ENCODE measurements around the gene NR3C2.

Gene NR3C2

DNA sequence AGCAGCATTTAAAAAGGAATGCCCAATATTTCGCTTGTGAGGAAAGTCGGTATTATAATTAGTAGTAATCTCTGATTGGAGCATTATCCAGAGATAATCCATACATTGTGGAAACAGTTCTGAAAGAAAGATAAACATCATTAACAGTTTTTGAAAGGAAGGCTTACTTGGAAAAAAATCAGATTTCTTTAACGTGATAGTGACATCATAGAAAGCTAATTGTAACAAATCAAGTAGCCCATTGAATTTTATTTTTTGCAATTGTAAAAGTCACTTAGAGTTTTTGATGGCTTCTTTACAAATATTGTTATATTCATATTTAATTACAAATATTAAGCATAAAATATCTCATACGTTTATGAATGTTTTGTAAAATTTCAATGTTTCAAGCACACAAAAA lies 11.6 kb upstream of the NR3C2 start:
- DNase-seq = no peak
- H3K9me3 ChIP-seq (replicated peaks; ENCODE audit: insufficient read depth, low read length) = no peaks in the 10 kb centered on the region
- H3K27ac ChIP-seq (ENCODE audit: low read length) = no peak overlapping the region
- no peak overlapping the region for H3K4me2 ChIP-seq (ENCODE audit: low read depth, low read length)
- H3K79me2 ChIP-seq (ENCODE audit: low read length) = no peaks in the 10 kb centered on the region
- no peaks in the 10 kb centered on the region for H3K4me1 ChIP-seq (ENCODE audit: low read length)
- no peaks in the 10 kb centered on the region for H4K20me1 ChIP-seq (ENCODE audit: insufficient read depth, low read length)
- no peaks in the 10 kb centered on the region; the same call in 1 of the 2 replicates for H3K9me2 ChIP-seq (replicated peaks; ENCODE audit: insufficient read depth, low read length)
- H3K36me3 ChIP-seq (replicated peaks; ENCODE audit: insufficient read depth, low read length) = no peaks in the 10 kb centered on the region
- no peak overlapping the region for H2AFZ ChIP-seq (ENCODE audit: low read length)
- no peaks in the 10 kb centered on the region for H3K27me3 ChIP-seq (replicated peaks; ENCODE audit: insufficient read depth, low read length)
- no peaks in the 10 kb centered on the region for H3F3A ChIP-seq (ENCODE audit: insufficient read depth, low read length)
- H3K4me3 ChIP-seq (ENCODE audit: low read length) = no peak overlapping the region
- no peak overlapping the region for H3K9ac ChIP-seq (ENCODE audit: low read length)
- TF ChIP-seq, protein P1, sequence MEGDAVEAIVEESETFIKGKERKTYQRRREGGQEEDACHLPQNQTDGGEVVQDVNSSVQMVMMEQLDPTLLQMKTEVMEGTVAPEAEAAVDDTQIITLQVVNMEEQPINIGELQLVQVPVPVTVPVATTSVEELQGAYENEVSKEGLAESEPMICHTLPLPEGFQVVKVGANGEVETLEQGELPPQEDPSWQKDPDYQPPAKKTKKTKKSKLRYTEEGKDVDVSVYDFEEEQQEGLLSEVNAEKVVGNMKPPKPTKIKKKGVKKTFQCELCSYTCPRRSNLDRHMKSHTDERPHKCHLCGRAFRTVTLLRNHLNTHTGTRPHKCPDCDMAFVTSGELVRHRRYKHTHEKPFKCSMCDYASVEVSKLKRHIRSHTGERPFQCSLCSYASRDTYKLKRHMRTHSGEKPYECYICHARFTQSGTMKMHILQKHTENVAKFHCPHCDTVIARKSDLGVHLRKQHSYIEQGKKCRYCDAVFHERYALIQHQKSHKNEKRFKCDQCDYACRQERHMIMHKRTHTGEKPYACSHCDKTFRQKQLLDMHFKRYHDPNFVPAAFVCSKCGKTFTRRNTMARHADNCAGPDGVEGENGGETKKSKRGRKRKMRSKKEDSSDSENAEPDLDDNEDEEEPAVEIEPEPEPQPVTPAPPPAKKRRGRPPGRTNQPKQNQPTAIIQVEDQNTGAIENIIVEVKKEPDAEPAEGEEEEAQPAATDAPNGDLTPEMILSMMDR (IDR thresholded peaks at IDR 0.05; ENCODE audit: low read length) = no peak
- TF ChIP-seq EZH2 (optimal IDR thresholded peaks at IDR 0.05; ENCODE audit: low read depth, low read length) (no peak), EZH2phosphoT487 (IDR thresholded peaks at IDR 0.05; ENCODE audit: low read length) (no peak)

DNA sequence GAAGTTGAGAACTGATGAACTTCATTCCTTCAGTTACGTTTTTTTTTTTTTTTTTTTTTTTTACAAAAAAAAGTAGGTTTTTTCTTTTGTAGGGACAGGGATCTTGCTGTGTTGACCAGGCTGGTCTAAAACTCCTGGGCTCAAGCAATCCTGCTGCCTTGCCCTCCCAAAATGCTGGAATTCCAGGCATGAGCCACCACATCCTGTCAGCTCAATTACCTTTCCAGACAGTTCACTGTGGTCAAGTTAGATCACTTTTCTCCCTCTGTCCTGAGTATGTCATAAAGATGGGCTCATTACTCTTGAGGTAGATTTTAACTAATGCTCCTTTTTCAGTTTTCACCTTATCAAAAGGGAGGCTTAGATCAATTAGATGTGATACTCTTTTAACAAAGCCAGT lies 10.8 kb upstream of the NR3C2 start:
- DNase-seq = no peak
- no peak overlapping the region for H3K4me2 ChIP-seq (ENCODE audit: low read depth, low read length)
- H3K27ac ChIP-seq (ENCODE audit: low read length) = no peak overlapping the region
- H4K20me1 ChIP-seq (ENCODE audit: insufficient read depth, low read length) = no peaks in the 10 kb centered on the region
- H3K4me1 ChIP-seq (ENCODE audit: low read length) = no peaks in the 10 kb centered on the region
- H3F3A ChIP-seq (ENCODE audit: insufficient read depth, low read length) = no peaks in the 10 kb centered on the region
- H3K79me2 ChIP-seq (ENCODE audit: low read length) = no peaks in the 10 kb centered on the region
- H3K9me3 ChIP-seq (replicated peaks; ENCODE audit: insufficient read depth, low read length) = no peaks in the 10 kb centered on the region
- TF ChIP-seq, protein P1 (IDR thresholded peaks at IDR 0.05; ENCODE audit: low read length) = no peak
- TF ChIP-seq EZH2phosphoT487 (IDR thresholded peaks at IDR 0.05; ENCODE audit: low read length) = no peak
- TF ChIP-seq EZH2 (optimal IDR thresholded peaks at IDR 0.05; ENCODE audit: low read depth, low read length) = no peak
- H3K9me2 ChIP-seq (replicated peaks; ENCODE audit: insufficient read depth, low read length) = no peaks in the 10 kb centered on the region; the same call in 1 of the 2 replicates
- H3K36me3 ChIP-seq (replicated peaks; ENCODE audit: insufficient read depth, low read length) = no peaks in the 10 kb centered on the region
- no peak overlapping the region for H3K9ac ChIP-seq (ENCODE audit: low read length)
- no peak overlapping the region for H2AFZ ChIP-seq (ENCODE audit: low read length)
- H3K27me3 ChIP-seq (replicated peaks; ENCODE audit: insufficient read depth, low read length) = no peaks in the 10 kb centered on the region
- no peak overlapping the region for H3K4me3 ChIP-seq (ENCODE audit: low read length)

DNA sequence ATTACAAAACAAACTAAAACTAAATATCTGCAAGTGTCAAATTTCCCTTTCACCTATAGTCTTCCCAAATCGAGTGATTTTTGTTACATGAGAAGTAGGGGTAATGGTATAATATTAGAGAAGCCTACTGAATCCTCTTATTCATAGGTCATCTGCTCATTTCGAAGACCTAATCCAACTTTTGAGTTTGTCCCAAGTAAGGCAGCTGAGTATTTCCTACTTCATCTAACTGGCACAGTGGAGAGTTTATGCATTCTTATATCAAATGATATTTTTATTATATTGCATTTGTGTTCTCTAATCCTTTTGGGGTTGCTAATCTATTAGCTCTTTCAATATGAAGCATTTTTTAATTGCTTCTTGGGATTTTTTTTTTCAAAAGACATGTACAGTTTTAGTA lies 7.7 kb upstream of the NR3C2 start:
- Histone ChIP-seq H3K4me2 (ENCODE audit: low read depth, low read length) (no peak overlapping the region), H3K27ac (ENCODE audit: low read length) (no peak overlapping the region), H3K9me2 (replicated peaks; ENCODE audit: insufficient read depth, low read length) (no peaks in the 10 kb centered on the region), H3K9me3 (replicated peaks; ENCODE audit: insufficient read depth, low read length) (no peaks in the 10 kb centered on the region), H3K27me3 (replicated peaks; ENCODE audit: insufficient read depth, low read length) (peaks cover 12% of the 10 kb centered on the region), H3K9ac (ENCODE audit: low read length) (no peak overlapping the region), H3K36me3 (replicated peaks; ENCODE audit: insufficient read depth, low read length) (no peaks in the 10 kb centered on the region), H3K4me1 (ENCODE audit: low read length) (no peaks in the 10 kb centered on the region), H3K4me3 (ENCODE audit: low read length) (no peak overlapping the region), H3K79me2 (ENCODE audit: low read length) (no peaks in the 10 kb centered on the region), H3F3A (ENCODE audit: insufficient read depth, low read length) (0 out of 2 replicates have a peak, but pooled peaks cover 5% of the 10 kb centered on the region), H2AFZ (ENCODE audit: low read length) (no peak overlapping the region), H4K20me1 (ENCODE audit: insufficient read depth, low read length) (no peaks in the 10 kb centered on the region)
- TF ChIP-seq, protein P1 (IDR thresholded peaks at IDR 0.05; ENCODE audit: low read length) = no peak
- no peak for TF ChIP-seq EZH2phosphoT487 (IDR thresholded peaks at IDR 0.05; ENCODE audit: low read length)
- no peak for TF ChIP-seq EZH2 (optimal IDR thresholded peaks at IDR 0.05; ENCODE audit: low read depth, low read length)
- no peak for DNase-seq
